Measurements from ENCODE around the gene PCP4L1.

The PCP4L1 gene

DNA sequence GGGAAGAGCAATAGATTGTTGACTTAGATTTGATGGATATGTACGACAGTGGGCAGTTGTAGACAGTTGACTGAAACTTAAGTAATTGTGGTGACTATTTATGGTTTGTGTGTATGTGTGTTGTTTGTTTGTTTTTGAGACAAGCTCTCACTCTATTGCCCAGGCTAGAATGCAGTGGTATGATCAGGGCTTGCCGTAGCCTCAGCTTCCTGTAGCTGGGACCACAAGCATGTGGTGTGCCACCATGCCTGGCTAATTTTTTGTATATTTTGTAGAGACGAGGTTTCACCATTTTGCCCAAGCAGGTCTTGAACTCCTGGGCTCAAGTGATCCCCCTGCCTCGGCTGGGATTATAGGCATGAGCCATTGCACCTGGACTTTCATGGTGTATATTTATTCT, 65.5 kb downstream of the PCP4L1 start:
- H3K36me3 ChIP-seq (replicated peaks): peaks cover 20% of the 10 kb centered on the region
- in situ Hi-C loops (cut with HindIII; ENCODE audit: low pct_ligation_motif_present, low sequenced_read_pairs): no loop called here

DNA sequence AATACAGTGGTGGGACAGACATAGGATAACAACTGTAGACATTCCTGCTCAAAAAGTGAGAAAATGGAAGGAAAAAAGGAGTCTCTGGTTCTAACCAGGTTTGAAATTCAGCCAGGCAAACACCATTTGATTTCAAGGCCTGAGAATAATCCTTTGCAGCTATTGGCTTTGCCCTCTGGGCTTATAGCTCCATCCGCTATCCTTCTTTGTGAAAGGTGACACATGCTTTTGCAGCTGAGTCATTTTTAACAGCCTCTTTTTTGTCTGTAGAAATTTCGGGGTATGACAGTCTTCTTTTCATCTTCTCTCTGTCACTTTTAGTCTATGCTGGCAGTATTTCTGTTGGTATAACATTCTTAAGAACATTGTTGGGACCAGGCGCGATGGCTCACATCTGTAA, 71.8 kb downstream of the PCP4L1 start:
- no peak for DNase-seq
- TF ChIP-seq, protein P1, sequence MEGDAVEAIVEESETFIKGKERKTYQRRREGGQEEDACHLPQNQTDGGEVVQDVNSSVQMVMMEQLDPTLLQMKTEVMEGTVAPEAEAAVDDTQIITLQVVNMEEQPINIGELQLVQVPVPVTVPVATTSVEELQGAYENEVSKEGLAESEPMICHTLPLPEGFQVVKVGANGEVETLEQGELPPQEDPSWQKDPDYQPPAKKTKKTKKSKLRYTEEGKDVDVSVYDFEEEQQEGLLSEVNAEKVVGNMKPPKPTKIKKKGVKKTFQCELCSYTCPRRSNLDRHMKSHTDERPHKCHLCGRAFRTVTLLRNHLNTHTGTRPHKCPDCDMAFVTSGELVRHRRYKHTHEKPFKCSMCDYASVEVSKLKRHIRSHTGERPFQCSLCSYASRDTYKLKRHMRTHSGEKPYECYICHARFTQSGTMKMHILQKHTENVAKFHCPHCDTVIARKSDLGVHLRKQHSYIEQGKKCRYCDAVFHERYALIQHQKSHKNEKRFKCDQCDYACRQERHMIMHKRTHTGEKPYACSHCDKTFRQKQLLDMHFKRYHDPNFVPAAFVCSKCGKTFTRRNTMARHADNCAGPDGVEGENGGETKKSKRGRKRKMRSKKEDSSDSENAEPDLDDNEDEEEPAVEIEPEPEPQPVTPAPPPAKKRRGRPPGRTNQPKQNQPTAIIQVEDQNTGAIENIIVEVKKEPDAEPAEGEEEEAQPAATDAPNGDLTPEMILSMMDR (IDR thresholded peaks at IDR 0.05; ENCODE audit: low read depth, low read length, missing control alignments): no peak
- no peak overlapping the region for H3K4me3 ChIP-seq (ENCODE audit: low read depth, low read length)
- in situ Hi-C loops (cut with HindIII; ENCODE audit: low pct_ligation_motif_present, low sequenced_read_pairs): no loop called here
- no peaks in the 10 kb centered on the region for H3K27me3 ChIP-seq (replicated peaks)
- no peak overlapping the region for H3K27ac ChIP-seq
- peaks cover 37% of the 10 kb centered on the region for H3K36me3 ChIP-seq (replicated peaks)

More for the DNA sequence above, 65.5 kb downstream of the PCP4L1 start:
- no peak for DNase-seq
- TF ChIP-seq, protein P1 (IDR thresholded peaks at IDR 0.05; ENCODE audit: low read depth, low read length, missing control alignments): no peak
- H3K4me3 ChIP-seq (ENCODE audit: low read depth, low read length): no peak overlapping the region
- H3K27ac ChIP-seq: no peak overlapping the region
- no peaks in the 10 kb centered on the region for H3K27me3 ChIP-seq (replicated peaks)

DNA sequence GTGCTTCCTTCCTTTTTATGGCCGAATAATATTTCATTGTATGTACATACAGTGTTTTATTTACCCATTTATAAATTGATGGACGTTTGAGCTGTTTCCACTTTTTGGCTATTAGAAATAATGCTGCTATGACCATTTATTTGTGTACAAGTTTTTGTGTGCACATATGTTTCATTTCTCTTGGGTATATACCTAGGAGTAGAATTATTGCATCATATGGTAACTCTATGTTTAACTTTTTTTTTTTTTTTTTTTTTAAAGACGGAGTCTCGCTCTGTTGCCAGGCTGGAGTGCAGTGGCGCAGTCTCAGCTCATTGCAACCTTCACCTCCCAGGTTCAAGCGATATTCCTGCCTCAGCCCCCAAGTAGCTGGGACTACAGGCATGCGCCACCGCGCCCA, 74.6 kb downstream of the PCP4L1 start:
- in situ Hi-C loops (cut with HindIII; ENCODE audit: low pct_ligation_motif_present, low sequenced_read_pairs): no loop called here
- TF ChIP-seq, protein P1 (IDR thresholded peaks at IDR 0.05; ENCODE audit: low read depth, low read length, missing control alignments): no peak
- Histone ChIP-seq H3K27me3 (replicated peaks) (no peaks in the 10 kb centered on the region), H3K4me3 (ENCODE audit: low read depth, low read length) (no peak overlapping the region), H3K27ac (no peak overlapping the region), H3K36me3 (replicated peaks) (peaks cover 31% of the 10 kb centered on the region)
- DNase-seq: no peak

Data from brain microvascular endothelial cell (primary cell).